ENCODE measurements around the gene RAB15.

Gene RAB15

DNA sequence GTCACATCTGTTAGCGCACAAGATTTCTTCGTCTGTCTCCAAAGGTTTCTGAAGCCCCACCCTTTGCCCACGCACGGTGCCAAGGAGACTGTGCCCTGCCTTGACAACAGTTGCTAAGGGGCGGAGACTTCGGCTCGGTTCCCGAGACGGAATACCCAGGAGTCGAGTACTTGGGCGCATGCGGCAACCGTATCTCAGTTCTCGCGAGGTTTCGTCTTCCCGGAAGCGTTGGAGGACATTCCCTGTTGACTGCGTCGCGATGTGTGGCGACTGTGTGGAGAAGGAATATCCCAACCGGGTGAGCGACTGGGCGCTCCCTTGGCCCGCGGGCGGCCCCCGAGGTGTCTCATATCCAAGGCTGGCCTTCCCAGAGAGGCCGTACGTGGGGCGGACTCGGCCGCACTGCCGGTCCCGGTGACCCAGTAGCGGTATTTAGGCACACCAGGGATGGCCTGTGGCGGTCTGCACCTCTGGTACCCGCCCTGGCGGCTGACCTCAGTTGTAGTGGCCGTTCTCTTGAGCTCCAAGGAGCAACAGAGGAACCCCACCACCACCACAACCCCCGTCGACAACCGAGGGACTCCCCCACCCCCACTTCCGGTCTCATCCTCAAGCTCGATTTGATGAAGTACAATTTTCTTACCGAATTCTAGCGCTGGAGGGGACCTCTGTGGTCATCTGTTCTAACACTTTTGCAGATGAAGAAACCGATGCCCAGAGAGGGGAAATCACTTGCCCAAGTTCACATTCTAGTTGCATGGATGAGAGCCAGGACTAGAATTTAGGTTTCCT, 57.7 kb downstream of the RAB15 start, which contains the start of gene CHURC1 (continued):
- TF ChIP-seq, protein P1, sequence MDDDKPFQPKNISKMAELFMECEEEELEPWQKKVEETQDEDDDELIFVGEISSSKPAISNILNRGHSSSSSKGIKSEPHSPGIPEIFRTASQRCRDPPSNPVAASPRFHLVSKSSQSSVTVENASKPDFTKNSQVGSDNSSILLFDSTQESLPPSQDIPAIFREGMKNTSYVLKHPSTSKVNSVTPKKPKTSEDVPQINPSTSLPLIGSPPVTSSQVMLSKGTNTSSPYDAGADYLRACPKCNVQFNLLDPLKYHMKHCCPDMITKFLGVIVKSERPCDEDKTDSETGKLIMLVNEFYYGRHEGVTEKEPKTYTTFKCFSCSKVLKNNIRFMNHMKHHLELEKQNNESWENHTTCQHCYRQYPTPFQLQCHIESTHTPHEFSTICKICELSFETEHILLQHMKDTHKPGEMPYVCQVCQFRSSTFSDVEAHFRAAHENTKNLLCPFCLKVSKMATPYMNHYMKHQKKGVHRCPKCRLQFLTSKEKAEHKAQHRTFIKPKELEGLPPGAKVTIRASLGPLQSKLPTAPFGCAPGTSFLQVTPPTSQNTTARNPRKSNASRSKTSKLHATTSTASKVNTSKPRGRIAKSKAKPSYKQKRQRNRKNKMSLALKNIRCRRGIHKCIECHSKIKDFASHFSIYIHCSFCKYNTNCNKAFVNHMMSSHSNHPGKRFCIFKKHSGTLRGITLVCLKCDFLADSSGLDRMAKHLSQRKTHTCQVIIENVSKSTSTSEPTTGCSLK (tag by site-specific recombination; IDR thresholded peaks at IDR 0.05): no peak
- TF ChIP-seq ZNF394 (tag by site-specific recombination; IDR thresholded peaks at IDR 0.05; ENCODE audit: borderline replicate concordance) (no peak), HOXD13 (CRISPR knock-in tag; IDR thresholded peaks at IDR 0.05; ENCODE audit: borderline replicate concordance) (no peak), GLI4 (tag by site-specific recombination; IDR thresholded peaks at IDR 0.05) (no peak), ZNF335 (tag by site-specific recombination; conservative IDR thresholded peaks at IDR 0.05) (peak; percentile 64), ZNF433 (tag by site-specific recombination; IDR thresholded peaks at IDR 0.05; ENCODE audit: low read depth) (no peak), ZNF792 (tag by site-specific recombination; IDR thresholded peaks at IDR 0.05) (no peak), ZFP37 (tag by site-specific recombination; IDR thresholded peaks at IDR 0.05) (peak; percentile 65), ZBTB1 (tag by site-specific recombination; IDR thresholded peaks at IDR 0.05) (no peak), SP2 (tag by site-specific recombination; IDR thresholded peaks at IDR 0.05) (peak; percentile 23), ZNF707 (tag by site-specific recombination; IDR thresholded peaks at IDR 0.05) (no peak), ZNF776 (tag by site-specific recombination; IDR thresholded peaks at IDR 0.05; ENCODE audit: borderline replicate concordance) (no peak), ZNF324 (tag by site-specific recombination; IDR thresholded peaks at IDR 0.05) (no peak), ZNF677 (tag by site-specific recombination; IDR thresholded peaks at IDR 0.05) (no peak), ZNF561 (tag by site-specific recombination; IDR thresholded peaks at IDR 0.05; ENCODE audit: borderline replicate concordance) (no peak), KLF8 (tag by site-specific recombination; IDR thresholded peaks at IDR 0.05) (no peak), ZNF292 (tag by site-specific recombination; IDR thresholded peaks at IDR 0.05; ENCODE audit: borderline replicate concordance, low read depth) (no peak), ZNF843 (tag by site-specific recombination; IDR thresholded peaks at IDR 0.05) (0 out of 2 replicates have a peak, but pooled peaks have one; percentile 14), ZNF140 (tag by site-specific recombination; IDR thresholded peaks at IDR 0.05) (no peak), FEZF1 (tag by site-specific recombination; IDR thresholded peaks at IDR 0.05) (no peak), ZNF274 (IDR thresholded peaks at IDR 0.05; ENCODE audit: low read length) (no peak), ZNF274 (tag by site-specific recombination; IDR thresholded peaks at IDR 0.05; ENCODE audit: borderline replicate concordance) (no peak), ZNF571 (tag by site-specific recombination; IDR thresholded peaks at IDR 0.05) (no peak)
- TF ChIP-seq, protein P2, sequence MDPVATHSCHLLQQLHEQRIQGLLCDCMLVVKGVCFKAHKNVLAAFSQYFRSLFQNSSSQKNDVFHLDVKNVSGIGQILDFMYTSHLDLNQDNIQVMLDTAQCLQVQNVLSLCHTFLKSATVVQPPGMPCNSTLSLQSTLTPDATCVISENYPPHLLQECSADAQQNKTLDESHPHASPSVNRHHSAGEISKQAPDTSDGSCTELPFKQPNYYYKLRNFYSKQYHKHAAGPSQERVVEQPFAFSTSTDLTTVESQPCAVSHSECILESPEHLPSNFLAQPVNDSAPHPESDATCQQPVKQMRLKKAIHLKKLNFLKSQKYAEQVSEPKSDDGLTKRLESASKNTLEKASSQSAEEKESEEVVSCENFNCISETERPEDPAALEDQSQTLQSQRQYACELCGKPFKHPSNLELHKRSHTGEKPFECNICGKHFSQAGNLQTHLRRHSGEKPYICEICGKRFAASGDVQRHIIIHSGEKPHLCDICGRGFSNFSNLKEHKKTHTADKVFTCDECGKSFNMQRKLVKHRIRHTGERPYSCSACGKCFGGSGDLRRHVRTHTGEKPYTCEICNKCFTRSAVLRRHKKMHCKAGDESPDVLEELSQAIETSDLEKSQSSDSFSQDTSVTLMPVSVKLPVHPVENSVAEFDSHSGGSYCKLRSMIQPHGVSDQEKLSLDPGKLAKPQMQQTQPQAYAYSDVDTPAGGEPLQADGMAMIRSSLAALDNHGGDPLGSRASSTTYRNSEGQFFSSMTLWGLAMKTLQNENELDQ (tag by site-specific recombination; IDR thresholded peaks at IDR 0.05; ENCODE audit: low read depth): no peak
- TF ChIP-seq, protein P3, sequence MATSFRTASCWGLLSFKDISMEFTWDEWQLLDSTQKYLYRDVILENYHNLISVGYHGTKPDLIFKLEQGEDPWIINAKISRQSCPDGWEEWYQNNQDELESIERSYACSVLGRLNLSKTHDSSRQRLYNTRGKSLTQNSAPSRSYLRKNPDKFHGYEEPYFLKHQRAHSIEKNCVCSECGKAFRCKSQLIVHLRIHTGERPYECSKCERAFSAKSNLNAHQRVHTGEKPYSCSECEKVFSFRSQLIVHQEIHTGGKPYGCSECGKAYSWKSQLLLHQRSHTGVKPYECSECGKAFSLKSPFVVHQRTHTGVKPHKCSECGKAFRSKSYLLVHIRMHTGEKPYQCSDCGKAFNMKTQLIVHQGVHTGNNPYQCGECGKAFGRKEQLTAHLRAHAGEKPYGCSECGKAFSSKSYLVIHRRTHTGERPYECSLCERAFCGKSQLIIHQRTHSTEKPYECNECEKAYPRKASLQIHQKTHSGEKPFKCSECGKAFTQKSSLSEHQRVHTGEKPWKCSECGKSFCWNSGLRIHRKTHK (tag by site-specific recombination; IDR thresholded peaks at IDR 0.05): no peak
- TF ChIP-seq, protein P4, sequence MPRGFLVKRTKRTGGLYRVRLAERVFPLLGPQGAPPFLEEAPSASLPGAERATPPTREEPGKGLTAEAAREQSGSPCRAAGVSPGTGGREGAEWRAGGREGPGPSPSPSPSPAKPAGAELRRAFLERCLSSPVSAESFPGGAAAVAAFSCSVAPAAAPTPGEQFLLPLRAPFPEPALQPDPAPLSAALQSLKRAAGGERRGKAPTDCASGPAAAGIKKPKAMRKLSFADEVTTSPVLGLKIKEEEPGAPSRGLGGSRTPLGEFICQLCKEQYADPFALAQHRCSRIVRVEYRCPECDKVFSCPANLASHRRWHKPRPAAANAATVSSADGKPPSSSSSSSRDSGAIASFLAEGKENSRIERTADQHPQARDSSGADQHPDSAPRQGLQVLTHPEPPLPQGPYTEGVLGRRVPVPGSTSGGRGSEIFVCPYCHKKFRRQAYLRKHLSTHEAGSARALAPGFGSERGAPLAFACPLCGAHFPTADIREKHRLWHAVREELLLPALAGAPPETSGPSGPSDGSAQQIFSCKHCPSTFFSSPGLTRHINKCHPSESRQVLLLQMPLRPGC (tag by site-specific recombination; IDR thresholded peaks at IDR 0.05): 0 out of 2 replicates have a peak, but pooled peaks have one; percentile 29
- TF ChIP-seq, protein P5, sequence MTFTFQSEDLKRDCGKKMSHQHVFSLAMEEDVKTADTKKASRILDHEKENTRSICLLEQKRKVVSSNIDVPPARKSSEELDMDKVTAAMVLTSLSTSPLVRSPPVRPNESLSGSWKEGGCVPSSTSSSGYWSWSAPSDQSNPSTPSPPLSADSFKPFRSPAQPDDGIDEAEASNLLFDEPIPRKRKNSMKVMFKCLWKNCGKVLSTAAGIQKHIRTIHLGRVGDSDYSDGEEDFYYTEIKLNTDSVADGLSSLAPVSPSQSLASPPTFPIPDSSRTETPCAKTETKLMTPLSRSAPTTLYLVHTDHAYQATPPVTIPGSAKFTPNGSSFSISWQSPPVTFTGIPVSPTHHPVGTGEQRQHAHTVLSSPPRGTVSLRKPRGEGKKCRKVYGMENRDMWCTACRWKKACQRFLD (tag by site-specific recombination; IDR thresholded peaks at IDR 0.05): no peak
- TF ChIP-seq, protein P6, sequence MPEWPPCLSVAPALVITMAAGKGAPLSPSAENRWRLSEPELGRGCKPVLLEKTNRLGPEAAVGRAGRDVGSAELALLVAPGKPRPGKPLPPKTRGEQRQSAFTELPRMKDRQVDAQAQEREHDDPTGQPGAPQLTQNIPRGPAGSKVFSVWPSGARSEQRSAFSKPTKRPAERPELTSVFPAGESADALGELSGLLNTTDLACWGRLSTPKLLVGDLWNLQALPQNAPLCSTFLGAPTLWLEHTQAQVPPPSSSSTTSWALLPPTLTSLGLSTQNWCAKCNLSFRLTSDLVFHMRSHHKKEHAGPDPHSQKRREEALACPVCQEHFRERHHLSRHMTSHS (tag by site-specific recombination; IDR thresholded peaks at IDR 0.05): no peak
- TF ChIP-seq, protein P7, sequence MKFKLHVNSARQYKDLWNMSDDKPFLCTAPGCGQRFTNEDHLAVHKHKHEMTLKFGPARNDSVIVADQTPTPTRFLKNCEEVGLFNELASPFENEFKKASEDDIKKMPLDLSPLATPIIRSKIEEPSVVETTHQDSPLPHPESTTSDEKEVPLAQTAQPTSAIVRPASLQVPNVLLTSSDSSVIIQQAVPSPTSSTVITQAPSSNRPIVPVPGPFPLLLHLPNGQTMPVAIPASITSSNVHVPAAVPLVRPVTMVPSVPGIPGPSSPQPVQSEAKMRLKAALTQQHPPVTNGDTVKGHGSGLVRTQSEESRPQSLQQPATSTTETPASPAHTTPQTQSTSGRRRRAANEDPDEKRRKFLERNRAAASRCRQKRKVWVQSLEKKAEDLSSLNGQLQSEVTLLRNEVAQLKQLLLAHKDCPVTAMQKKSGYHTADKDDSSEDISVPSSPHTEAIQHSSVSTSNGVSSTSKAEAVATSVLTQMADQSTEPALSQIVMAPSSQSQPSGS (tag by site-specific recombination; IDR thresholded peaks at IDR 0.05; ENCODE audit: low read depth): no peak
